ENCODE results near the gene PLD1.
"Not testable (repeated sequence)": the region's sequence is repeated elsewhere in the genome, so short reads cannot be mapped to it uniquely, and the experiment has no call there.

PLD1 gene

DNA sequence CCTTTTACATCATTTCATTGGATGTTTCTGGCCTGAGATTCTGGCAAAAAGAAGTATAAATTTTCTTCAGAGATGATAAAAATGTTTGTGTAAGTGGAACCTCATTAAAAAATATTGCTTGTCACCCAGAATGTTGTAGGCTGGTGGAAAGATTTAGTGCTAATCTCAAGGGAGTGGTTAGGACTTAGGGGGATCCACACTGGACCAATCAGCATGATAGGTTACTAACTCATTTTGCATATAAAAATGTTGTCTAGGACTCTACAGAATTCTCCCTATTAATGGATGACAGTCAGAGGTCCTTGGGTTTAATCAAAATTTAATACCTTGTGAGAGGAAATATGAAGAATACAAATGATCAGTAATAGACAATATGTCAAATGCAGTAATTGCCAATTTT, 241.5 kb downstream of the PLD1 start:
- Histone ChIP-seq H3K27me3 (ENCODE audit: control insufficient read depth, insufficient read depth, low read length) (no peaks in the 10 kb centered on the region), H3K4me1 (ENCODE audit: control insufficient read depth, insufficient read depth, low read length) (no peaks in the 10 kb centered on the region), H3K36me3 (ENCODE audit: control insufficient read depth, insufficient read depth, low read length) (no peaks in the 10 kb centered on the region), H3K4me3 (ENCODE audit: low read length) (no peak overlapping the region), H3K27ac (ENCODE audit: low read depth, low read length) (no peak overlapping the region), H3K9ac (ENCODE audit: low read length) (no peak overlapping the region)

DNA sequence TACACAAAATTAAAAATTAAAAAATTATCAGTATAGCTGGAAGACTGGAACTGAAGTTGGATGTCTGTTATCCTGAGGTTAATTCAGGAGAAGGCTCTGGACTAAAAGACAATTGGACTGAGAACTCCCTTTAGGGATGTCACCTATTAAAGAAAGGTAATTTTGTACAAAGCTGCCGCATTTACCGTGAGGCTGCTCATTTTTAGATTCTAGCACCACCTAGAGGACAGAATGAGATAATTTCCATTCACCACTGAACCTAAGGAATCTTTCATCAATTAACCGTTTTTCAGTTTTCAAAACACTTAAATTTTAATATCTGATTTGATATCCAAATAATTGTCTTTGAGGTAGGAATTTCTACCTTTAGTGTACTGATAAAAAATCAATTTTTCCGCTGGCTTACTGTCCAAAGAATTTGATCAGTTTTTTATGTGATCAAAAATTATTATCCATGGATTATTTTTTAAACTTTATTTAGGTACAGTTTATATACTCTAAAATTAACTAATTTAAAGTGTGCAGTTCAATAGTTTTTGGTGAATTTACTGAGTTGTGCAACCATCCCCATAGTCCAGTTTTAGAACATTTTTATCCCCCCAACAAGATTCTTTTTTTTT, 243.4 kb downstream of the PLD1 start:
- no peak overlapping the region for H3K4me3 ChIP-seq (ENCODE audit: low read length)
- H3K9ac ChIP-seq (ENCODE audit: low read length) = no peak overlapping the region
- H3K27ac ChIP-seq (ENCODE audit: low read depth, low read length) = no peak overlapping the region
- H3K36me3 ChIP-seq (ENCODE audit: control insufficient read depth, insufficient read depth, low read length) = no peaks in the 10 kb centered on the region
- H3K4me1 ChIP-seq (ENCODE audit: control insufficient read depth, insufficient read depth, low read length) = no peaks in the 10 kb centered on the region
- no peaks in the 10 kb centered on the region for H3K27me3 ChIP-seq (ENCODE audit: control insufficient read depth, insufficient read depth, low read length)

DNA sequence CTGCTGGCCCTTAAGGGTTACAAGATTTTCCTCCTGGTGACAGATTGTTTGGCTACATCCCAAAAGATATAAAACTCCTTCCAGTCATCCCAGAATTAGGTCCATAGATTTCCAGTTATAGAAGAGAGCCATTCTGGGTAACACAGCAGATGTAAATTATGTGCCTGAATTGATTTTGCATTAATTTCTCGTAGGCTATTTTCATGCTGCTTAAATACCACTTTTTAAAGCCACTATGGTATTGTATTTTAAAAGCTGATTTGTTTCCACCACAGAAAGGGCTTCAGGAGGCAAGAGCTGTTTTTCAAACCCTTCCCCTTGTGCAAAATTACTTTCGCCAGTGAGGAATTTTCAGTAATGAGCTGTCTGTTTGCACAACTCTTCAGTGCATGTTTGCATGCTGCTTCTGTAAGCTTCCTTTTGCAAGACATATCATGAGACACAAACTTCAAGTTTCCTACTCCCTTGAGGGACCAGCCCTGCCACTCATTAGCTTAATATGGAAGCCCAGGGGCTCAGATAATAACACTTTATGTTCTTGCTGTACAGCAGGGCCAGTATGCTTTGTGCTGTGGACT, 244.7 kb downstream of the PLD1 start:
- H3K36me3 ChIP-seq (ENCODE audit: control insufficient read depth, insufficient read depth, low read length) = no peaks in the 10 kb centered on the region
- no peaks in the 10 kb centered on the region for H3K27me3 ChIP-seq (ENCODE audit: control insufficient read depth, insufficient read depth, low read length)
- H3K9ac ChIP-seq (ENCODE audit: low read length) = no peak overlapping the region
- H3K4me3 ChIP-seq (ENCODE audit: low read length) = no peak overlapping the region
- H3K4me1 ChIP-seq (ENCODE audit: control insufficient read depth, insufficient read depth, low read length) = no peaks in the 10 kb centered on the region
- H3K27ac ChIP-seq (ENCODE audit: low read depth, low read length) = no peak overlapping the region

DNA sequence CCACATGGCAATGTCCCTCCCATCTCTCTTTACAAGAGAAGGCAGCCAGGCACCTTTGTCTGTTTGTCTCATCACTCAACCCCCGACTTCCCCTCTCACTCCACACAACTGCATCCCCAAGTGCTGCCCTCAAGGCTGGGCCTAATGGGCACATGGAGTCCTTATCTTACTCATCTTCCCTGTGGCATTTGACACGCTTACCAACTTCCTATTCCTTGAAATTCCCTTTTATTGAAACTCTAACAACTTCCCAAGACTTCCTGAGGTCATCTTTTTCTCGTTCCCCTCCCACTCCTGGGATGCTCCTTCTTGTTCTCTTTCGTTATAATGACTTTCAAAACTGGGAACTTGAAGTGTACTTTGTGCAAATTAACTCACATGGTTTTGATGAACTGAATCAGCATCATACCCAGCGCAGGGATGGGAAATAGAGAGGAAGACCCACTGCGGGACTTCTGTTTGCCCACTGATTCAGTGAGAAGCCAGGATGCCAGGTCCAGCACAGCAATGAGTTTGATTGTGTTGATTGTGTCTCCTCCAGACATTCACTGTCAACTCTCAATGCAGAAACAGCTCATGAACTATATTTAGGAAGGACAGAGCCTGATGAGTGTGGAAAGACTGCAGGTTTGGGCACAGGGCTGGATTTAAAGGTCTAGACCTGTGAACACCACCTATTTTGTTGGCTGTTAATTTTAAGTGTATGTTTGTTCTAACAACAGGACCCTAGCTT, 245.4 kb downstream of the PLD1 start:
- H3K27ac ChIP-seq (ENCODE audit: low read depth, low read length) = no peak overlapping the region
- H3K27me3 ChIP-seq (ENCODE audit: control insufficient read depth, insufficient read depth, low read length) = no peaks in the 10 kb centered on the region
- H3K36me3 ChIP-seq (ENCODE audit: control insufficient read depth, insufficient read depth, low read length) = no peaks in the 10 kb centered on the region
- H3K4me3 ChIP-seq (ENCODE audit: low read length) = no peak overlapping the region
- H3K9ac ChIP-seq (ENCODE audit: low read length) = no peak overlapping the region
- no peaks in the 10 kb centered on the region for H3K4me1 ChIP-seq (ENCODE audit: control insufficient read depth, insufficient read depth, low read length)

DNA sequence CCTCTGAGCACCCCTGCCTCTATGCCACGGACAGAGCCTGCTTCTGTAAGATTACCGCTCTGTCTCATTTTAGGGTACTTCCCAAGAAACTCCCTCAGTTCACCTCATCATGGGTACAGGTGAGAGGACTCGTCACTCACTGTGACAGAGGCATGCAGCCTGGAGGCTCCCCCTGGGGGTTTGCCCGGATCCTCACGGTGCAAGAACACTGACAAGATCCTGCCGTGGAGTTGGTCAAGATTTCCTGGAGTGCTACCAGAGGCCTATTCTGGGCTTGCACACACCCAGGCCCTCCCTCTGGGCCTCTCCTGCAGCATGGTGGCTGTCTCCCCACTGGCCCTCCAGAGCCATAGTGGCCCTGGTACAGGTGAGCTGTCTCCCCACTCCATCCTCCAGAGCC, 247.0 kb downstream of the PLD1 start:
- no peaks in the 10 kb centered on the region for H3K36me3 ChIP-seq (ENCODE audit: control insufficient read depth, insufficient read depth, low read length)
- H3K9ac ChIP-seq (ENCODE audit: low read length) = no peak overlapping the region
- H3K27ac ChIP-seq (ENCODE audit: low read depth, low read length) = no peak overlapping the region
- H3K27me3 ChIP-seq (ENCODE audit: control insufficient read depth, insufficient read depth, low read length) = no peaks in the 10 kb centered on the region
- H3K4me3 ChIP-seq (ENCODE audit: low read length) = no peak overlapping the region
- H3K4me1 ChIP-seq (ENCODE audit: control insufficient read depth, insufficient read depth, low read length) = no peaks in the 10 kb centered on the region

DNA sequence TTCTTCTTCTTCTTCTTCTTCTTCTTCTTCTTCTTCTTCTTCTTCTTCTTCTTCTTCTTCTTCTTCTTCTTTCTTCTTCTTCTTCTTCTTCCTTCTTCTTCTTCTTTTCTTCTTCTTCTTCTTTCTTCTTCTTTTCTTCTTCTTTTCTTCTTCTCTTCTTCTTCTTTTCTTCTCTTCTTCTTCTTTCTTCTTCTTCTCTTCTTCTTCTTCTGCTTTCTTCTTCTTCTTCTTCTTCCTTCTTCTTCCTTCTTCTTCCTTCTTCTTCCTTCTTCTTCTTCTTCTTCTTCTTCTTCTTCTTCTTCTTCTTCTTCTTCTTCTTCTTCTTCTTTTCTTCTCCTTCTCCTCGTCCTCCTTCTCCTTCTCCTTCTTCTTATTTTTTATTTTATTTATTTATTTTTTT, 247.8 kb downstream of the PLD1 start:
- H3K9ac ChIP-seq (ENCODE audit: low read length); H3K27ac ChIP-seq (ENCODE audit: low read depth, low read length); H3K4me1 ChIP-seq (ENCODE audit: control insufficient read depth, insufficient read depth, low read length); H3K27me3 ChIP-seq (ENCODE audit: control insufficient read depth, insufficient read depth, low read length); H3K36me3 ChIP-seq (ENCODE audit: control insufficient read depth, insufficient read depth, low read length); H3K4me3 ChIP-seq (ENCODE audit: low read length): not testable (repeated sequence)

DNA sequence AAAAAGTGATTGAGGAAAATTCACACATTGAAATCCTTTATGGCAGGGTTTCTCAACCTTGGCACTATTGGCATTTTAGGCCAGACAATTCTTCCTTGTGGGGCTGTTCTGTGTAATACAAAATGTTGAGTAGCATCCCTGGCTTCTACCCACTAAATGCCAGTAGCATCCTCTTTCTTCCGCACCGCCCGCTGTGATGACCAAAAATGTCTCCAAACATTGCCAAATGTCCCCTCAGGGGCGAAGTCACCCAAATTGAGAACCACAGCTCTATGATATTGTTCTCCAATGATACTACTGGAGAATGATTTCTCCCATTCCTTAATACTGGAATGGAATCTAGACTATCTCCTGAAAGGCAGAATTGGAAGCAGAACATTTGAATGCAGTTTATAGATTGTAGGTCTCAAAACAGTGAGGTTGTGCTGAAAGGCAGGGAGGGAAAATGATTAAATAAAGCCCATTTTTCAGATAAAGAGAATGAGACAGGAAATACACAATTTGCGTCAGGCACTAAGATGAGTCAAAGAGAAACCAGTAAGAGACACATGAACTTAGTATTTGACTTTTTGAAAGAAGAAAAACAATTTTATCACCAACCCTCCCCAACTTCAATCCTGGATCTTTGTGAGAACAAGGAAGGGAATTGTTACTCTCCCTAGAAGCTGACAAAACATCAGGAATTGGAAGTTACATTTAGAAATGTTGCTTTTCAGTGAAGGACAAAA, 248.5 kb downstream of the PLD1 start:
- no peaks in the 10 kb centered on the region for H3K4me1 ChIP-seq (ENCODE audit: control insufficient read depth, insufficient read depth, low read length)
- H3K27ac ChIP-seq (ENCODE audit: low read depth, low read length) = no peak overlapping the region
- no peaks in the 10 kb centered on the region for H3K27me3 ChIP-seq (ENCODE audit: control insufficient read depth, insufficient read depth, low read length)
- no peak overlapping the region for H3K4me3 ChIP-seq (ENCODE audit: low read length)
- H3K36me3 ChIP-seq (ENCODE audit: control insufficient read depth, insufficient read depth, low read length) = no peaks in the 10 kb centered on the region
- H3K9ac ChIP-seq (ENCODE audit: low read length) = no peak overlapping the region

DNA sequence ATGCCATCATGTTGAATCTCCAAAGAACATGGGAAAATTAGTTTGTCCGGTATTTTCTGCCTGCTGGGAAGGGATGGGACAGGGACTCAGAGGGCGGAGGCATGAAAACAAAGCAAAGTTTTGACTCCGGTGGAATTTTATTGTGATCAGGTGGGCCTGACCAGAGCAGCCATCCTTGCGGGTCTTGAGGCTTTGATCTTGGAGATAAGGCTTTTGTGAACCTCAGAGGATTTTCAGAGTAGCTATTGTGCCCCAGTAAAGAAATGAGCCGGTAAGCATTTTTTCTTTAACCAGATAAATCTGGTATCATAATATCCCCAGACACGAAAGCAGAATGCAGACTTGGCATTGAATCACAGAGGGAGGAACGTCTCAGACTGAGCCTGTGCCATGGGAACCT, 250.7 kb downstream of the PLD1 start:
- H3K36me3 ChIP-seq (ENCODE audit: control insufficient read depth, insufficient read depth, low read length) = no peaks in the 10 kb centered on the region
- H3K4me3 ChIP-seq (ENCODE audit: low read length) = no peak overlapping the region
- no peaks in the 10 kb centered on the region for H3K27me3 ChIP-seq (ENCODE audit: control insufficient read depth, insufficient read depth, low read length)
- H3K9ac ChIP-seq (ENCODE audit: low read length) = no peak overlapping the region
- no peak overlapping the region for H3K27ac ChIP-seq (ENCODE audit: low read depth, low read length)
- no peaks in the 10 kb centered on the region for H3K4me1 ChIP-seq (ENCODE audit: control insufficient read depth, insufficient read depth, low read length)

DNA sequence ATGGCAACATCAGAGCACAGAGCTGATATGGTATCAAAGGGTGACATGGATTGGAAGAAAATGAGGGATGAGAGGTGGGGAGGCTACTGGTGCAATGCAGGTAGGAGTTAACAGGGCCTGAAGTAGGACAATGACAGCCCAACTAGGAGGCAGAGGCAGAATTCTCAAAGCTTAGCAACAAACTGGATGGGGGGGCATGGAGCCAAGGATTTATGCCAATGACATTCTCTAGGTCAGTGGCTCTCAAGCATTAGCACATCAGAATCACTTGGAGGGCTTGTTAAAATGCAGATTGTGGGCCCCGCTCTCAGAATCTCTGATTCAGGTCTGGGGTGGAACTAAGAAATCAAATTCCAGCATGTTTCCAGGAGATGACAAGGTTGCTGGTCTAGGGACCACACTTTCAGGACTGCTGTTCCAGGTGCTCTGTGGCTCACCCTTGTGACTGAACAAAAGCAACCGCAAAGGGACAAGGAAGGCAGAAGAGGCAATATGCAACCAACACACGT, 252.0 kb downstream of the PLD1 start:
- Histone ChIP-seq H3K9ac (ENCODE audit: low read length) (no peak overlapping the region), H3K4me3 (ENCODE audit: low read length) (no peak overlapping the region), H3K36me3 (ENCODE audit: control insufficient read depth, insufficient read depth, low read length) (no peaks in the 10 kb centered on the region), H3K27ac (ENCODE audit: low read depth, low read length) (no peak overlapping the region), H3K27me3 (ENCODE audit: control insufficient read depth, insufficient read depth, low read length) (no peaks in the 10 kb centered on the region), H3K4me1 (ENCODE audit: control insufficient read depth, insufficient read depth, low read length) (no peaks in the 10 kb centered on the region)

DNA sequence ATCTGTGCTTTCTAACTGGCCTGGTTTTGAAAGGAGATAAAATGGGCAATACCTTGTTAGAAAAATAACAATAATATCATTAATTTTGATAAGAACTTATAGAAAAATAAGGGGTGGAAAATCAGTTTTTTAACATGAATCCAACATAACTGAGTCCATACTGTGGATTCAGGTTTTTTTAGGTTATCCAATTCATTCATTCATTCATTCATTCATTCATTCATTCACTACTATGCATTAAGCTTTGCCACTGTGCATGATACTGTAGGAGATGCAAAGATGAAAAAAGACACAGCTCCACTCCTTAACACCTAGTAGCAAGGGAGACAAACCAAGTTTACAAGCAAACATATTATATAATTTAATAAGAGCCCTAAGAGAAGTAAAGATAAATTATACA, 253.1 kb downstream of the PLD1 start:
- no peaks in the 10 kb centered on the region for H3K27me3 ChIP-seq (ENCODE audit: control insufficient read depth, insufficient read depth, low read length)
- H3K4me3 ChIP-seq (ENCODE audit: low read length) = no peak overlapping the region
- H3K27ac ChIP-seq (ENCODE audit: low read depth, low read length) = no peak overlapping the region
- H3K4me1 ChIP-seq (ENCODE audit: control insufficient read depth, insufficient read depth, low read length) = no peaks in the 10 kb centered on the region
- no peak overlapping the region for H3K9ac ChIP-seq (ENCODE audit: low read length)
- no peaks in the 10 kb centered on the region for H3K36me3 ChIP-seq (ENCODE audit: control insufficient read depth, insufficient read depth, low read length)

DNA sequence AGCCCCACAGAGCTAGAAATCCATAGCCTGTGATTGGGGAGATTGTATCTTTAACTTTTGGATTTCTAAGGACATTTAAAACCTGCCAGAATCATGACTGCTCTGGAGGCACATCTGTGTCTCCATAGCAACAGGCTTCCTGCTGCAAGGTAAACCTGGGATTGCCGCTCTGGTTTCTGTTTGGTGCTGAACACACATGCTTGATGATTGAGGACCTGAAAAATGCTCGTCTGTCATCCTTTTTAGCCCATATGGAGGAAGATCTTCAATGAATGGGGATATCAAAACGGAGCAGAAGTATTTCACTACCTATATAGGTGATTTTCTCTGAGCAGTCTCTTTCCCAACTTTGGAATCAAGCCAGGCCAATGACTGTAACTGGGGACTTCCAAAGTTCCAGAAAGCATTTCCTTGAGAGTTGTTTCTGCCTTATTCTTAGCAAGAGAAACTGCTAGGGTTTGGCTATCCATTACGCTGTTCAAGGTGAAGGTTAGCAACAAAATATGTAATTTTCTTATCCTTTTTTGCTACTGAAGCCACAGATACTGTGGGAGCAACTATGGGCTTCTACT, 253.6 kb downstream of the PLD1 start:
- Histone ChIP-seq H3K27ac (ENCODE audit: low read depth, low read length) (no peak overlapping the region), H3K9ac (ENCODE audit: low read length) (no peak overlapping the region), H3K4me1 (ENCODE audit: control insufficient read depth, insufficient read depth, low read length) (no peaks in the 10 kb centered on the region), H3K4me3 (ENCODE audit: low read length) (no peak overlapping the region), H3K27me3 (ENCODE audit: control insufficient read depth, insufficient read depth, low read length) (no peaks in the 10 kb centered on the region), H3K36me3 (ENCODE audit: control insufficient read depth, insufficient read depth, low read length) (no peaks in the 10 kb centered on the region)

DNA sequence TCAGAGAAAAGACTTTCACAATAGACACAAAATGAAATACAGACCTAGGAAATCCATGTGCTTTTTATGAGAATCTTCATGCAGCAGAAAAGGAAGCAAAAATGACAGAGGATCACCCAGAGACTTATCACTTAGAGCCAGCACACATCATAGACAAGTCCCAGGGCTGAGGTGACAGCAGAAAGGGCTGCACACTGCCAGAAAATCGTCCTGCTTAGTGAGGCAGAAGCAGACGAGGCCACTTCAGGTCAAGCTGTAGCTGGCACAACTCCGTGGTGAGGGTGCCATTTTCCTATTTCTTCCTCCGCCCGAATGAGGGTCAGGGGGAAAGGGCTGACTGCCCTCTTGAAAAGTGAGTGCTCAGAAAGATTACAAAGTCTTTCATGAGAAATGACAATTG, 254.1 kb downstream of the PLD1 start:
- H3K36me3 ChIP-seq (ENCODE audit: control insufficient read depth, insufficient read depth, low read length) = no peaks in the 10 kb centered on the region
- H3K27ac ChIP-seq (ENCODE audit: low read depth, low read length) = no peak overlapping the region
- no peak overlapping the region for H3K4me3 ChIP-seq (ENCODE audit: low read length)
- no peaks in the 10 kb centered on the region for H3K27me3 ChIP-seq (ENCODE audit: control insufficient read depth, insufficient read depth, low read length)
- no peak overlapping the region for H3K9ac ChIP-seq (ENCODE audit: low read length)
- H3K4me1 ChIP-seq (ENCODE audit: control insufficient read depth, insufficient read depth, low read length) = no peaks in the 10 kb centered on the region

Data from rectal smooth muscle tissue (tissue), 1 donor.